ENCODE measurements around the gene OR10H4. TPM values are rescaled to one million over a fixed set of nuclear protein-coding genes. Genes with fewer than 3 reads are reported as not detected.

Gene OR10H4
- total RNA-seq, 1 donor from 2014 or later, result not detected

GRCh38 chr19:15992014-15992413 lies 43.2 kb downstream of the OR10H4 start:
- Histone ChIP-seq H3K4me3 (no peak overlapping the region), H3K79me2 (ENCODE audit: low read depth) (no peaks in the 10 kb centered on the region), H3K9me3 (ENCODE audit: low read depth) (peaks cover 7% of the 10 kb centered on the region), H3K9ac (no peak overlapping the region), H3K27me3 (no peaks in the 10 kb centered on the region), H4K20me1 (ENCODE audit: low read depth) (no peaks in the 10 kb centered on the region), H2AFZ (replicated peaks) (no peak overlapping the region), H3F3A (ENCODE audit: low read depth) (no peaks in the 10 kb centered on the region), H3K36me3 (no peaks in the 10 kb centered on the region), H3K27ac (no peak overlapping the region), H3K4me1 (no peaks in the 10 kb centered on the region), H3K4me2 (no peak overlapping the region)
- Mint-ChIP-seq H3K36me3 (no peaks in the 10 kb centered on the region), H3K27me3 (ENCODE audit: insufficient read depth, low read depth) (peaks cover 5% of the 10 kb centered on the region), H3K4me3 (no peak overlapping the region), H3K4me1 (no peaks in the 10 kb centered on the region), H3K27ac (no peak overlapping the region), H3K9me3 (peaks cover 7% of the 10 kb centered on the region)
- no peak for DNase-seq (ENCODE audit: low spot score)
- TF ChIP-seq EZH2phosphoT487 (IDR thresholded peaks at IDR 0.05) (no peak), EZH2 (IDR thresholded peaks at IDR 0.05) (no peak), CTCF (IDR thresholded peaks at IDR 0.05) (no peak)

GRCh38 chr19:15995536-15995935 lies 46.7 kb downstream of the OR10H4 start:
- H4K20me1 ChIP-seq (ENCODE audit: low read depth), result no peaks in the 10 kb centered on the region
- H3K36me3 Mint-ChIP-seq, result no peaks in the 10 kb centered on the region
- H3F3A ChIP-seq (ENCODE audit: low read depth), result no peaks in the 10 kb centered on the region
- no peaks in the 10 kb centered on the region for H3K4me1 Mint-ChIP-seq
- no peaks in the 10 kb centered on the region for H3K79me2 ChIP-seq (ENCODE audit: low read depth)
- no peak overlapping the region for H3K4me3 Mint-ChIP-seq
- H2AFZ ChIP-seq (replicated peaks), result no peak overlapping the region
- no peaks in the 10 kb centered on the region for H3K27me3 ChIP-seq
- H3K27ac ChIP-seq, result no peak overlapping the region
- H3K9me3 Mint-ChIP-seq, result peaks cover 8% of the 10 kb centered on the region
- no peak overlapping the region for H3K4me3 ChIP-seq
- no peak overlapping the region for H3K9ac ChIP-seq
- no peak overlapping the region for H3K27ac Mint-ChIP-seq
- TF ChIP-seq EZH2phosphoT487 (IDR thresholded peaks at IDR 0.05) (no peak), EZH2 (IDR thresholded peaks at IDR 0.05) (no peak), CTCF (IDR thresholded peaks at IDR 0.05) (no peak)
- peaks cover 7% of the 10 kb centered on the region for H3K27me3 Mint-ChIP-seq (ENCODE audit: insufficient read depth, low read depth)
- H3K4me1 ChIP-seq, result no peaks in the 10 kb centered on the region
- DNase-seq (ENCODE audit: low spot score), result no peak
- H3K4me2 ChIP-seq, result no peak overlapping the region
- peaks cover 7% of the 10 kb centered on the region for H3K9me3 ChIP-seq (ENCODE audit: low read depth)
- no peaks in the 10 kb centered on the region for H3K36me3 ChIP-seq

GRCh38 chr19:15998166-15998565 lies 49.4 kb downstream of the OR10H4 start:
- Histone ChIP-seq H3K36me3 (no peaks in the 10 kb centered on the region), H3K9me3 (ENCODE audit: low read depth) (peaks cover under 1% of the 10 kb centered on the region), H3K4me3 (no peak overlapping the region), H2AFZ (replicated peaks) (no peak overlapping the region), H3K4me2 (no peak overlapping the region), H3K27ac (no peak overlapping the region), H4K20me1 (ENCODE audit: low read depth) (no peaks in the 10 kb centered on the region), H3K4me1 (no peaks in the 10 kb centered on the region), H3K79me2 (ENCODE audit: low read depth) (no peaks in the 10 kb centered on the region), H3F3A (ENCODE audit: low read depth) (no peaks in the 10 kb centered on the region), H3K27me3 (no peaks in the 10 kb centered on the region), H3K9ac (no peak overlapping the region)
- no peaks in the 10 kb centered on the region for H3K36me3 Mint-ChIP-seq
- no peak for DNase-seq (ENCODE audit: low spot score)
- no peak for TF ChIP-seq EZH2 (IDR thresholded peaks at IDR 0.05)
- TF ChIP-seq CTCF (IDR thresholded peaks at IDR 0.05), result no peak
- no peak for TF ChIP-seq EZH2phosphoT487 (IDR thresholded peaks at IDR 0.05)
- no peak overlapping the region for H3K4me3 Mint-ChIP-seq
- no peak overlapping the region for H3K27ac Mint-ChIP-seq
- H3K27me3 Mint-ChIP-seq (ENCODE audit: insufficient read depth, low read depth), result peaks cover 12% of the 10 kb centered on the region
- no peaks in the 10 kb centered on the region for H3K4me1 Mint-ChIP-seq
- H3K9me3 Mint-ChIP-seq, result peaks cover 8% of the 10 kb centered on the region

Other genes starting within 250 kb of the OR10H4 start
- not detected in 2 replicates for gene OR10H2, start 221.0 kb upstream of the OR10H4 start, total RNA-seq (ENCODE audit: low replicate concordance)
- gene OR10H3, start 211.0 kb upstream of the OR10H4 start, total RNA-seq (ENCODE audit: low replicate concordance), result not detected in 2 replicates
- not detected in 2 replicates for gene OR10H5, start 161.3 kb upstream of the OR10H4 start, total RNA-seq (ENCODE audit: low replicate concordance)
- gene OR10H1, start 133.3 kb upstream of the OR10H4 start, total RNA-seq (ENCODE audit: low replicate concordance), result not detected in 2 replicates
- not detected in 2 replicates for gene CYP4F2, start 50.9 kb upstream of the OR10H4 start, total RNA-seq (ENCODE audit: low replicate concordance)
- not detected in 2 replicates for gene CYP4F11, start 14.5 kb upstream of the OR10H4 start, total RNA-seq (ENCODE audit: low replicate concordance)
- gene TPM4, start 127.5 kb downstream of the OR10H4 start, total RNA-seq (ENCODE audit: low replicate concordance), result 446 and 535 TPM in 2 replicates
- gene RAB8A, start 162.9 kb downstream of the OR10H4 start, total RNA-seq (ENCODE audit: low replicate concordance), result 39.2 and 61.7 TPM in 2 replicates
- gene HSH2D, start 194.7 kb downstream of the OR10H4 start, total RNA-seq (ENCODE audit: low replicate concordance), result not detected in 2 replicates
- gene CIB3, start 224.5 kb downstream of the OR10H4 start, total RNA-seq (ENCODE audit: low replicate concordance), result not detected in 2 replicates
- gene FAM32A, start 236.4 kb downstream of the OR10H4 start, total RNA-seq (ENCODE audit: low replicate concordance), result 137 and 139 TPM in 2 replicates
- gene AP1M1, start 248.9 kb downstream of the OR10H4 start, total RNA-seq (ENCODE audit: low replicate concordance), result 26.5 and 53.3 TPM in 2 replicates

Measured in neural progenitor cell (in vitro differentiated cells).